Measurements from ENCODE around the gene CHCHD5. TPM values are rescaled to one million over a fixed set of nuclear protein-coding genes. Genes with fewer than 3 reads are reported as not detected.

Gene CHCHD5
- total RNA-seq, 4 donors from 2014 or later = 10.4 to 20.9 (median 12.6) TPM

DNA sequence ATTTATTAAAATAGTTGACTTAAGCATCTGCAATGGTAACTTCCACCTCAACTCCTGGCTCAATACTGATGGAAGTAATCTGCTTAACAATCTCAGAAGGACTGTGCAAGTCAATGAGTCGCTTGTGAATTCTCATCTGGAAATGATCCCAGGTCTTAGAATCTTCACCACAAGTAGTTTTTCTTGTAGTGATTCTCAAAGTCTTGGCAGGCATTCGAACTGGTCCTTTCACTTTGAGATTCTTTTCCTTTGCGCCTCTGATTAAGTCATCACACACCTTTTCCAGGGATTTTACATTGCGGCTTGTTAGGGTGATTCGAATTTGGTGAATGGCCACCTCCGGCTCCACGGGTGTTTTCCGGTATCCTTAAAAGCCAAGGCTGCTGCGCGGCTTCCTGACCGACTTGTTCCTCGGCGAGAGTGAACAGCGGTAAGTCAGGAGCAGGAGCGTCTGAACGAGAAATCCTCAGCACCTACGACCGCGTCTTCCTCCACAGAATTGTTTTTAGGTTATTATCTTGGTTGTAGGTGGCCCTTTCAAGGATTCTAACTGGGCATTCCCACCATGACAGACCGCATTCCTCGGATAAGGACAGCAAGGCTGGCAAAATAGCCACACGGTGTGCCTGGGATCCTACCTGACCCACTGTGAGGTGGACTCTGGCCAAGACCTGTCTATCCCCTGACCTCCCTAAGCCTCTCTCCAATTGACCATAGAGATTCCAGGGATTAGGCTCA, 37.5 kb downstream of the CHCHD5 start:
- TF ChIP-seq CTCF (IDR thresholded peaks at IDR 0.05; ENCODE audit: low read depth) = no peak

- no peak for TF ChIP-seq CTCF (IDR thresholded peaks at IDR 0.05; ENCODE audit: low read depth)
Measured at GRCh38 chr2:112622528-112622849, 38.1 kb downstream of the CHCHD5 start.

GRCh38 chr2:112623913-112624777, 39.7 kb downstream of the CHCHD5 start:
- no peak for TF ChIP-seq CTCF (IDR thresholded peaks at IDR 0.05; ENCODE audit: low read depth)

DNA sequence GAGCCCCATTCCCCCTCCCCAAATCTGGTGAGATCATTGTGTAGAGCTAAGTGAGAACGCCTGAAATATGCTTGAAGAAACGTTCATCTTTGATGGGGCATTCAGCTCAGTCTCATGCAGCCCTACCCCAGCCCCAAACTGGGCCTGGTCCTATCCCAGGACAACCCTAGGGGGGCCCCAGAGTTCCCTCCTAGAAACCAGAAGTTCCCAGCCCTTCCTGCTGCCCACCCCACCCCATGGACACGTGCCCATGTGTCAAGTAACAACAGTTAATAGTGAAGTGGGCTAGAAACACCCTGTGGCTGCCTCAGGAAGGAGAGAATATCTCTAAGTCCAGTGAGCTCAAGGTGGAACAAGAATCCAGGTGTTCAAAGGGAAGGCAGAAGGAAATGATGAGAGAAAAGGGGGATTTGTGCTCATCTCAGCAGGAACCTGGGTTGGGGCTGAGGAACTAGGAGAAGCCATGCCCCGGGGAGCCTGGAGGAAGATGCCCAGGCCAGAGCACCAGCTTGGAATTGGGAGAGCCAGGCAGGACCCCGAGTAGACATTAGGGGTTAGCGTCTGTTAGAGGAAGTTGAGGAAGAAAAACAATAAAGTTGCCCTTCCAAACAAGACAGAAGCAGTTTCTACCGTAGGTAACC, 41.2 kb downstream of the CHCHD5 start:
- TF ChIP-seq CTCF (IDR thresholded peaks at IDR 0.05; ENCODE audit: low read depth) = no peak

DNA sequence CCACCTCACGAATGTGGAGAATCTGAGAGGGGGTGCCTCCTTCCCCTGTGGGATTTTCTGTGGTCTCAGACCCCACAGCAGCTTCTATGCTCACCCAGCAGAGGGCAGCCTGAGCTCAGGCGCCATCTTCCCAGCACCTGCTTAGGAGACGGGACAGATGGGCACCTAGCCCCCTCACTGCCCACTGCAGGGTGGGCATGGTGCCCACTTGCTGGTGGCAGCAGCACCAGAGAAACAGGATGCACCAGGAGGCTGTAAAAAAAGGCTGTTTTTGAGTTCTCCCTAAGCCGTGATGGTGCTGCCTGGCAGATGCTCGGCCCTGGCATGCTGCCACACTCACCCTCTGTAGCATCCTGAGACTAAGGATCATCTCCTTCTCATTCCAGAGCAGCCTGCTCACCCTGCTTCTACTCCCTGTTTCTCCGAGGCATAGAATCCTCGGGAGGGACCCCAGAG, 42.2 kb downstream of the CHCHD5 start:
- TF ChIP-seq CTCF (IDR thresholded peaks at IDR 0.05; ENCODE audit: low read depth) = no peak

GRCh38 chr2:112627060-112628040, 42.9 kb downstream of the CHCHD5 start:
- TF ChIP-seq CTCF (IDR thresholded peaks at IDR 0.05; ENCODE audit: low read depth) = no peak

Data from subcutaneous adipose tissue (tissue), 4 donors.